ENCODE data around the gene RPUSD4. TPM values are rescaled to one million over a fixed set of nuclear protein-coding genes. Genes with fewer than 3 reads are reported as not detected.

RPUSD4 gene
- total RNA-seq, 1 experiment from 2014 or later: 42.9 TPM

- peaks cover 29 to 60% (median 60%) of the 10 kb centered on the region in 3 experiments for H3K36me3 Mint-ChIP-seq (ENCODE audit: insufficient read depth in 1 of 3, low read depth in 3 of 3)
- H3K27ac Mint-ChIP-seq: no peak overlapping the region
- Histone ChIP-seq H2BK120ac (ENCODE audit: low read depth, low read length, poor library complexity, severe bottlenecking) (no peak overlapping the region), H3K18ac (ENCODE audit: insufficient read length, low read depth, low read length) (no peak overlapping the region), H4K8ac (replicated peaks; ENCODE audit: insufficient read length, low read depth, low read length) (no peak overlapping the region), H3K79me2 (ENCODE audit: insufficient read depth, low read length) (no peaks in the 10 kb centered on the region), H4K91ac (ENCODE audit: insufficient read length, low read depth, low read length) (no peak overlapping the region), H3K4me2 (ENCODE audit: insufficient read depth, insufficient read length, low read length) (no peak overlapping the region), H3K9ac (ENCODE audit: extremely low read depth, insufficient read length, low read length) (no peak overlapping the region), H4K5ac (ENCODE audit: insufficient read length, low read depth, low read length) (no peak overlapping the region), H3K9me3 (ENCODE audit: control insufficient read depth, low read depth, low read length) (peaks cover 12% of the 10 kb centered on the region), H2AFZ (ENCODE audit: low read length) (no peak overlapping the region), H4K20me1 (ENCODE audit: control insufficient read depth, insufficient read depth, insufficient read length) (no peaks in the 10 kb centered on the region), H3K23me2 (ENCODE audit: insufficient read length, low read depth, low read length, poor library complexity, severe bottlenecking) (no peaks in the 10 kb centered on the region), H2BK12ac (ENCODE audit: insufficient read length, low read depth, low read length) (no peak overlapping the region), H2BK20ac (ENCODE audit: low read depth, low read length, poor library complexity, severe bottlenecking) (no peak overlapping the region), H2BK15ac (ENCODE audit: low read depth, low read length) (no peak overlapping the region), H3K27ac (ENCODE audit: insufficient read length, low read depth, low read length) (no peak overlapping the region), H3K4me1 (ENCODE audit: insufficient read depth, low read length) (no peaks in the 10 kb centered on the region), H3K4ac (ENCODE audit: low read depth, low read length) (no peak overlapping the region), H3K23ac (ENCODE audit: insufficient read length, low read depth, low read length) (no peak overlapping the region), H3K79me1 (ENCODE audit: insufficient read depth, low read depth, low read length, poor library complexity, severe bottlenecking) (no peaks in the 10 kb centered on the region), H2AK5ac (ENCODE audit: insufficient read length, low read length) (no peak overlapping the region), H2BK5ac (ENCODE audit: insufficient read length, low read length) (no peak overlapping the region), H3K56ac (ENCODE audit: insufficient read length, low read depth, low read length) (no peak overlapping the region), H3T11ph (ENCODE audit: low read length) (no peak overlapping the region), H3K27me3 (ENCODE audit: insufficient read depth, low read length) (no peaks in the 10 kb centered on the region), H3K14ac (ENCODE audit: insufficient read depth, low read length) (no peak overlapping the region)
- peaks cover 19 to 21% of the 10 kb centered on the region in 2 experiments for H3K9me3 Mint-ChIP-seq
- no CpG with 5 or more reads among the region's 16 CpGs for WGBS (ENCODE audit: extremely low coverage, insufficient read length, low lambda C conversion rate)
- DNase-seq: no peak
- no peak overlapping the region for H3K4me3 Mint-ChIP-seq
- TF ChIP-seq CTCF (conservative IDR thresholded peaks at IDR 0.05): no peak
- no peaks in the 10 kb centered on the region for H3K27me3 Mint-ChIP-seq (ENCODE audit: low read depth)
- peaks cover 0 to 8% of the 10 kb centered on the region in 2 experiments; a peak in 2 of 4 replicates for H3K4me1 Mint-ChIP-seq
These were observed 18.4 kb downstream of the RPUSD4 start for GRCh38 chr11:126193038-126193478.
